Endothelial cell of umbilical vein (primary cell): ENCODE measurements around the gene NSD2. TPM values are rescaled to one million over a fixed set of nuclear protein-coding genes. Genes with fewer than 3 reads are reported as not detected.

ENCODE experiments used
- BruUV-seq: library from RNA; stranded (reverse); fragments of 400-500 nt; replicated peaks from 2 replicates; lab custom pipeline; 2021; lab: Mats Ljungman, UMichigan
- CTCF ChIA-PET: fragments of 300-600, 350-600 bp; sonication (Branson Sonifier 250); formaldehyde crosslinking; loops from one replicate; lab custom pipeline; 2021; ENCODE audit warnings: antibody characterized with exemption, inconsistent platforms; lab: Charles Lee
- POLR2A ChIA-PET: fragments of 300-600, 350-600 bp; sonication (Branson Sonifier 250); formaldehyde crosslinking; loops from one replicate; lab custom pipeline; 2021; ENCODE audit warnings: antibody characterized with exemption, inconsistent platforms; lab: Charles Lee
- DNase-seq: peaks from one replicate; pipeline ENCODE4 v3.0.0-alpha.2; 2011; ENCODE audit warnings: low read depth, low spot score
- FAIRE-seq: peaks from 2 replicates; lab custom pipeline; 2011; peaks lifted over from hg19 to GRCh38; lab: Jason Lieb, UNC
- H2AFZ ChIP-seq: 2 replicates; pipeline ENCODE4 v1.6.0; 2012; ENCODE audit warnings: low read depth, low read length, control low read depth, inconsistent platforms
- H3K27ac ChIP-seq: 2 replicates; pipeline ENCODE4 v1.5.1; 2011; ENCODE audit warnings: low read depth, mild to moderate bottlenecking, control low read depth, low read length, moderate library complexity; ENCODE audit not compliant: insufficient read depth
- H3K27me3 ChIP-seq, 2 experiments: 2 replicates each; pipeline versions ENCODE4 v1.6.0 to v1.6.1; 2011; ENCODE audit warnings: low read length in 2 of 2, mixed read lengths in 1 of 2; ENCODE audit not compliant: control insufficient read depth in 2 of 2, insufficient read depth in 2 of 2
- H3K36me3 ChIP-seq, 2 experiments: 2 replicates in 1 of 2; 3 replicates in 1 of 2; pipeline ENCODE4 v1.5.1; 2011; ENCODE audit warnings: low read length in 2 of 2, mild to moderate bottlenecking in 1 of 2, moderate library complexity in 1 of 2; ENCODE audit not compliant: control insufficient read depth in 2 of 2, insufficient read depth in 2 of 2; ENCODE audit errors: extremely low read depth in 1 of 2
- H3K4me1 ChIP-seq: 3 replicates; pipeline ENCODE4 v1.5.1; 2011; ENCODE audit warnings: mild to moderate bottlenecking, low read length; ENCODE audit not compliant: control insufficient read depth, insufficient read depth; ENCODE audit errors: extremely low read depth
- H3K4me2 ChIP-seq: 2 replicates; pipeline ENCODE4 v1.6.1; 2011; ENCODE audit warnings: low read length, control low read depth, mixed read lengths; ENCODE audit not compliant: insufficient read depth
- H3K4me3 ChIP-seq, 3 experiments: fragments of 200-600 bp in 1 of 3; sonication (generic), shearing (Covaris generic) in 1 of 3; replicated peaks in 1 of 3; 2 replicates each; pipeline ENCODE4 v1.5.1; 2011 to 2016; ENCODE audit warnings: control low read depth in 3 of 3, low read length in 3 of 3, mild to moderate bottlenecking in 2 of 3, inconsistent platforms in 1 of 3, low read depth in 1 of 3, moderate library complexity in 1 of 3; ENCODE audit not compliant: insufficient read depth in 1 of 3
- H3K79me2 ChIP-seq: 2 replicates; pipeline ENCODE4 v1.6.0; 2012; ENCODE audit warnings: low read length, inconsistent platforms; ENCODE audit not compliant: control insufficient read depth, insufficient read depth
- H3K9ac ChIP-seq: replicated peaks from 2 replicates; pipeline ENCODE3; 2011; ENCODE audit warnings: low read length, control low read depth; ENCODE audit not compliant: insufficient read depth; ENCODE audit errors: extremely low read depth
- H3K9me1 ChIP-seq: replicated peaks from 3 replicates; pipeline ENCODE4 v1.6.0; 2011; ENCODE audit warnings: mild to moderate bottlenecking, low read length; ENCODE audit not compliant: control insufficient read depth, insufficient read depth; ENCODE audit errors: extremely low read depth
- H3K9me3 ChIP-seq: replicated peaks from 2 replicates; pipeline ENCODE4 v1.5.1; 2012; ENCODE audit warnings: low read length, inconsistent platforms; ENCODE audit not compliant: control insufficient read depth, insufficient read depth
- H4K20me1 ChIP-seq: replicated peaks from 2 replicates; pipeline ENCODE3; 2011; ENCODE audit warnings: mild to moderate bottlenecking, low read length; ENCODE audit not compliant: control insufficient read depth, insufficient read depth; ENCODE audit errors: extremely low read depth
- CTCF ChIP-seq, 2 donors: IDR thresholded peaks; 1 replicate in 1 of 2; 2 replicates in 1 of 2; pipeline ENCODE4 v1.5.1; 2011; ENCODE audit warnings: low read length in 2 of 2, mild to moderate bottlenecking in 2 of 2, moderate library complexity in 2 of 2, control low read depth in 1 of 2, inconsistent platforms in 1 of 2, low read depth in 1 of 2; ENCODE audit not compliant: insufficient read depth in 1 of 2; ENCODE audit errors: extremely low read depth in 1 of 2
- EZH2 ChIP-seq: IDR thresholded peaks from 2 replicates; pipeline ENCODE4 v1.6.1; 2012; ENCODE audit warnings: borderline replicate concordance, low read depth, mild to moderate bottlenecking, moderate library complexity, low read length, inconsistent platforms; ENCODE audit not compliant: severe bottlenecking
- FOS ChIP-seq: IDR thresholded peaks from 2 replicates; pipeline ENCODE4 v1.6.1; 2011; ENCODE audit warnings: mild to moderate bottlenecking, low read length, moderate library complexity, borderline replicate concordance; ENCODE audit not compliant: insufficient read depth
- GATA2 ChIP-seq: IDR thresholded peaks from 2 replicates; pipeline ENCODE4 v1.7.0; 2011; ENCODE audit warnings: low read depth, mild to moderate bottlenecking, moderate library complexity, mixed read lengths, low read length; ENCODE audit not compliant: insufficient read length, insufficient read depth
- JUN ChIP-seq: IDR thresholded peaks from 2 replicates; pipeline ENCODE4 v1.6.1; 2011; ENCODE audit warnings: borderline replicate concordance, low read depth; ENCODE audit not compliant: insufficient read length, insufficient read depth
- MAX ChIP-seq: IDR thresholded peaks from 2 replicates; pipeline ENCODE4 v1.6.1; 2011; ENCODE audit not compliant: insufficient read depth, insufficient read length
- MYC ChIP-seq: IDR thresholded peaks from one replicate; pipeline ENCODE4 v1.6.1; 2011; ENCODE audit warnings: mild to moderate bottlenecking, low read depth, low read length
- POLR2A ChIP-seq: IDR thresholded peaks from 2 replicates; pipeline ENCODE4 v1.6.1; 2012; ENCODE audit warnings: low read depth, mild to moderate bottlenecking, control low read depth, low read length
- POLR2AphosphoS5 ChIP-seq: IDR thresholded peaks from 2 replicates; pipeline ENCODE4 v1.6.1; 2012; ENCODE audit warnings: low read depth, mild to moderate bottlenecking, control low read depth, low read length, moderate library complexity; ENCODE audit not compliant: insufficient read depth
- dilution Hi-C: fragments of 300-500 bp; cut with MboI; formaldehyde crosslinking; loops from one replicate; pipeline ENCODE4 v1.15.0; 2019; ENCODE audit warnings: low sequenced_read_pairs; ENCODE audit not compliant: extremely low pct_ligation_motif_present
- intact Hi-C: fragments of 100-400 bp; cut with micrococcal nuclease; formaldehyde crosslinking; loops from one replicate; pipeline ENCODE4 v1.10.0; 2022
- polyA plus RNA-seq, 4 experiments: library from polyadenylated mRNA; depleted of rRNA in 3 of 4; stranded (reverse) in 3 of 4; unstranded in 1 of 4; fragments of >200 nt; gene quantifications; 2 replicates each; pipeline versions ENCODE4 v1.2.1 to v1.2.3, GENCODE V29; 2011 to 2012; ENCODE audit warnings: missing spikeins in 1 of 4
- total RNA-seq: library from RNA; stranded (reverse); gene quantifications from 2 replicates; pipeline ENCODE4 v1.2.3, GENCODE V29; 2021

Gene NSD2
- total and polyA plus RNA-seq, 2 donors (not counting 3 experiments of a cell fraction or from before 2014, with no cell fraction given), result 31.3 to 171 TPM

- Histone ChIP-seq H3K79me2 (no peaks in the 10 kb centered on the region), H3K9me3 (no peaks in the 10 kb centered on the region), H3K4me2 (no peak overlapping the region), H3K36me3 (peaks cover 12 to 48% of the 10 kb centered on the region in 2 experiments), H3K27ac (no peak overlapping the region), H3K4me3 (no peak overlapping the region), H3K4me1 (no peaks in the 10 kb centered on the region), H3K9me1 (no peaks in the 10 kb centered on the region), H2AFZ (no peak overlapping the region), H3K9ac (no peak overlapping the region), H4K20me1 (no peaks in the 10 kb centered on the region), H3K27me3 (no peaks in the 10 kb centered on the region)
- FAIRE-seq (no peak), DNase-seq (no peak)
- no peak for TF ChIP-seq EZH2
- intact Hi-C loops, result no loop called here
- CTCF ChIA-PET, result interaction anchor here (1.2 to 1.5 kb wide), 2 partner anchors 11 to 81 kb away, joined by 3 to 7 read pairs; no protein-coding TSS in a partner anchor
- BruUV-seq, result no TSS peak
- POLR2A ChIA-PET, result no interaction called here
- dilution Hi-C loops, result no loop called here
Observed at GRCh38 chr4:1830234-1830633, 41.0 kb upstream of the NSD2 start.

- intact Hi-C loops, result no loop called here
- dilution Hi-C loops, result no loop called here
- no peak overlapping the region for H3K4me3 ChIP-seq
- H3K9me3 ChIP-seq, result no peaks in the 10 kb centered on the region
- H3K27me3 ChIP-seq, result no peaks in the 10 kb centered on the region
- H3K79me2 ChIP-seq, result no peaks in the 10 kb centered on the region
- DNase-seq (no peak), FAIRE-seq (no peak)
- CTCF ChIA-PET, result interaction anchor here (1.2 to 1.5 kb wide), 3 partner anchors 12 to 85 kb away, joined by 3 to 7 read pairs (median 3); no protein-coding TSS in a partner anchor
- TF ChIP-seq GATA2, result no peak
- no peak for TF ChIP-seq POLR2AphosphoS5
- TF ChIP-seq JUN, result no peak
- no peak for TF ChIP-seq FOS
- TF ChIP-seq CTCF (IDR thresholded peaks at IDR 0.05; ENCODE audit: extremely low read depth in 1 of 2, insufficient read depth in 1 of 2, low read depth in 1 of 2, low read length in 2 of 2), result no peak
- TF ChIP-seq MYC, result no peak
- TF ChIP-seq POLR2A, result no peak
- TF ChIP-seq EZH2, result no peak
- no peak for TF ChIP-seq MAX
- H3K9ac ChIP-seq, result no peak overlapping the region
- no TSS peak for BruUV-seq
- H3K27ac ChIP-seq, result no peak overlapping the region
- no peaks in the 10 kb centered on the region for H3K4me1 ChIP-seq
- POLR2A ChIA-PET, result no interaction called here
- no peak overlapping the region for H3K4me2 ChIP-seq
- no peaks in the 10 kb centered on the region for H3K9me1 ChIP-seq
- H2AFZ ChIP-seq, result no peak overlapping the region
- H3K36me3 ChIP-seq, result peaks cover 14 to 48% of the 10 kb centered on the region in 2 experiments
- H4K20me1 ChIP-seq, result no peaks in the 10 kb centered on the region
Observed at GRCh38 chr4:1830642-1831228, 40.5 kb upstream of the NSD2 start.
